GM12874 (cell line): Measurements from ENCODE around the gene ERMARD.

Experiments used
- TF ChIP-seq, protein P1 (sequence below): IDR thresholded peaks from 2 replicates; pipeline ENCODE4 v1.5.1; 2011; ENCODE audit warnings: low read depth, mild to moderate bottlenecking, control low read depth, low read length, moderate library complexity; ENCODE audit not compliant: insufficient read depth

Gene ERMARD

DNA sequence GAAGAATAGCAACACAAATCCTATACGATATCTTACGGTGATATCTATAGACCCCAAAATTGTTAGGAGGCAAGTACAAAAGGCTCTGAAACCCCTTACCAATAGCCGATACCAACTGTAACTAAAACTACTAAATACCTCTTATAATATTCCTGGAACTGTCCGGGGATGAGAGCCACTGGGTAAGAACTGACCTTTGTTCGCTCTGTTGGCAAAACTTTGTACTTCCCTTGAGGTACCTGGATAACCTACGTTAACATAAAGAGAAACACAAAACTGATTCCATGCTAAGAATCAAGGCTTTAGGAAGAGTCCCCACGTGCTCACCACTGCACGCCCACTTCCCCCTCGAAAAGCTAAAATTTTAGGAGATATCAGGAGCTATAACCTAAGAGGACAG, 36.8 kb upstream of the ERMARD start:
- TF ChIP-seq, protein P1, sequence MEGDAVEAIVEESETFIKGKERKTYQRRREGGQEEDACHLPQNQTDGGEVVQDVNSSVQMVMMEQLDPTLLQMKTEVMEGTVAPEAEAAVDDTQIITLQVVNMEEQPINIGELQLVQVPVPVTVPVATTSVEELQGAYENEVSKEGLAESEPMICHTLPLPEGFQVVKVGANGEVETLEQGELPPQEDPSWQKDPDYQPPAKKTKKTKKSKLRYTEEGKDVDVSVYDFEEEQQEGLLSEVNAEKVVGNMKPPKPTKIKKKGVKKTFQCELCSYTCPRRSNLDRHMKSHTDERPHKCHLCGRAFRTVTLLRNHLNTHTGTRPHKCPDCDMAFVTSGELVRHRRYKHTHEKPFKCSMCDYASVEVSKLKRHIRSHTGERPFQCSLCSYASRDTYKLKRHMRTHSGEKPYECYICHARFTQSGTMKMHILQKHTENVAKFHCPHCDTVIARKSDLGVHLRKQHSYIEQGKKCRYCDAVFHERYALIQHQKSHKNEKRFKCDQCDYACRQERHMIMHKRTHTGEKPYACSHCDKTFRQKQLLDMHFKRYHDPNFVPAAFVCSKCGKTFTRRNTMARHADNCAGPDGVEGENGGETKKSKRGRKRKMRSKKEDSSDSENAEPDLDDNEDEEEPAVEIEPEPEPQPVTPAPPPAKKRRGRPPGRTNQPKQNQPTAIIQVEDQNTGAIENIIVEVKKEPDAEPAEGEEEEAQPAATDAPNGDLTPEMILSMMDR = no peak

DNA sequence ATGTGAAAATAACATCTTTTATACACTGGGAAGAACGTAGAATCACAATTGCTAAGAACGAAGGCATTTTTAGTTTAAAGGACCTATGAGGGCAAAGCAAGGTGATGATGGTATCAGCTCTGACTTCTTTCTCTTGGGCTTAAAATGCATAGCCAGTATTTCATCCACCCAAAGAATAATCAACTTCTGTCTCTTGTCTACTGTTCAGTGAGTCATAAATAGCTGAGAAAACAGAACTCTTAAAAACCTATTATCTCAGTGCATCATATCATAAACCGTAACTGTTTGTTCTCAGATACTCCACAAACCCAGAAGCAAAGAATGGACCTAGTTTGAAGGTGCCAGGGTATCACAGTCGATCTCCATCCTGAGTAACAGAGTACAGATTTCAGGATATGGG, 32.3 kb upstream of the ERMARD start:
- TF ChIP-seq, protein P1 = no peak

DNA sequence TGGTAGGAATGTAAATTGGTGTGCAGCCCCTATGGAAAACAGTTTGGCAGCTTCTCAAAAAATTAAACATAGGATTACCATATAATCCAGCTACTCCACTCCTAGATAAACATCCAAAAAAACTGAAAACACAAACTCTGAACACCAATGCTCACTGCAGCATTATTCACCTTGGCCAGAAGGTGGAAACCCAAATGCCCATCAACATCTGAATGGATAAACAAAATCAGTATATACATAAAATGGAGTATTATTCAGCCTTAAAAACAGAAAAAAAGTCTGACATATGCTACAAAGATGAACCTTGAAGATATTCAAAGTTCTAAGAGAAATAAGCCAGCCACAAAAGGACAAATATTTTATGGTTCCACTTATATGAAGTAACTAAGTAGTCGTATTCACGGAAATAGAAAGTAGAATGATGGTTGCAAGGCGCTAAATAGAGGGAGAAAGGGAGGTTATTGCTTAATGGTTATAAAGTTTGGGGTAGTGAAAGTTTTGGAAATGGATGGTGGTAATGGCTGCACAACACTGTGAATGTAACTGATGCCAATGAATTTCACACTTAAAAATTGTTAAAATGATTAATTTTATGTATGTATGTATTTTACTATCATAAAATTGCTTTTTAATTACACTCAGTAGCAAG, 31.1 kb upstream of the ERMARD start:
- TF ChIP-seq, protein P1 = no peak

DNA sequence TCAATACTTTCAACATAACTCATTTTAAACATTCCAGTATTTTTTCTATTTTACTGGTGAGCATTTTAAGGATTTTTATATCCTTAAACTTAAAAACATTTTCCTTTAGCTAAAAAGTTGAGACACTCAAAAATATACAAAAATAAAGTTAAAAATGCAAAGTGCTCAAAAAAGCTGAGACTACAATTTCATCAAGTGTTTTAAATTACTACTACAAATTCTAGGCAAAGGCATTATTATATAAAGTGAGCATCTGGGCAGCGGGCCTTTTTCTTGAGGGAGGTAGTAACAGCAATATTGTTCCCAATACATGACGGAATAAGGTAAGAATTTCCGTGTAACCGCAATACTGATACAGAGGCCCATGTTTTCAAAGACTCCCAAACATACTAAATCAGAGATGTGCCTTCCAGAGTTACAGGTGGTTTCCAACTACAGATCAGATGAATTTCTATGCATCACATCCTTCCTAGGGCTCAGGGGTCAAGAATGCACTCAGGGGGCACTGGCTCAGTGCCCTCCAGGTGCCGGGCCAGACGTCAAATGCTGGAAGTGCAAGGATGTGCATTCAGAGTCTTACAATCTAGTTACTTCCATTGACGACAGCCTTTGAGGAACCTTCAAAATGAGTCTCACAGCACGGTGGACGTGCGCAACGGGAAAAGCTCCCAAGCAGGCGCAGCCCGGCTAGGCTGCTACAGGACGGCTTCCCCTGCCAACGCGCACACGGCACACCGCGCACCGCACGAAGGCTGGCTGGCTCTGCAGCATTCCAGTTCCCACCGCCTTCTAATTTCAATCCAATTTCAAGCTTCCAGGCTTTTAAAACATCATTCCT, 28.8 kb upstream of the ERMARD start:
- TF ChIP-seq, protein P1 = no peak

DNA sequence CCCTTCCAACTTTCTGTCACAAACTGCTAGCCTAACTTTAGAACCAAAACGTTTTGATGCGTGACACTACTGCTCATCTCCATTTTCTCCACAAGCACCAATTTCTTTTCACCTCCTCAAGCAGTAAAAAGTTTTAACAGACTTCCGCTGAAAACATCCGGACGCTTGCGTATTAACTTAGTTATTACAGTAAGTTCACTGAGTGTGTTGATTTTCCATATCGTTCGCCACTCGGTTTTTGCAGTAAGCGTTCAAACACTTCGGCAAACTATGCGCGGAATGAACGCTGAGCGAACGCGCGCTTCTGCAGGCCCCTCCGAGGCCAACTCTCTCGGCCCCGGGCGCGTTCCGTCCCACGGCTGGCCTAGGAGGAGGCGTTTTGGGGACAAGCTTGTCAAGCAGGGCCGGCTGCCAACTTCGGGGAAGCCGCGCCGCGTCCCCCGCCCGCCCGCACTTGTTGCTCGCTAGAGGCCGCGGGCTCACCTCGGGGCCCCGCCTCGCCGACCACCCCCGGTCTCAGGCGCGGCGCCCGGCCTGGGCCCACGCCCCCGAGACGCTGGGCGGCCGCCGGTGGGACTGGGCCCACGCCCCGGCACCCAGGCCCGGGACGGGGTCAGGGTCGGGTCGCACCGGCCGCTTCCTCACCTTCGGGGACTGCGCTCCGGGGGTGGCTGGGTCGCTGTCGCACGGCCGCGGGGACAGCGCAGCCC, 28.1 kb upstream of the ERMARD start:
- TF ChIP-seq, protein P1 = no peak

DNA sequence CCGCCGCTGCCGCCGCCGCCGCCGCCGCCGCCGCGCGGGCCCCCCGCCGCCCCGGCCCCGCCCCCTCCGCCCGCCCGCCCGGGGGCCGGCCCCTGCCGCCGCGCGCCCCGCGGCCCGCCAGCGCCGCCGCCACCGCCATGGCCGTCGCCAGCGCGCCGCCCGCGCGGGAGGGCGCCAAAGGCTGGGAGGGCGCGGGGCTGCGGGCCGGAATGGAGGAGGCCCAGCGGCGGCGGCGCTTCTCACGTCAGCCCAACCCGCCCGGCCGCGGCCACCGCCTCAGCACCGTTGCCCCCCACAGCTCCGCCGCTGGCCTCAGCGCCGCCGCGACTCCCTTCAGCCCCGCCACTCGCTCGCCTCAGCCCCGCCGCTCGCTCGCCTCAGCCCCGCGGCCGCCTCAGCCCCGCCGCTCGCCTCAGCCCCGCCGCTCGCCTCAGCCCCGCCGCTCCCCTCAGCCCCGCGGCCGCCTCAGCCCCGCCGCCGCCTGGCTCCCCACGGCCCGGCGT, 27.4 kb upstream of the ERMARD start:
- TF ChIP-seq, protein P1 = no peak

DNA sequence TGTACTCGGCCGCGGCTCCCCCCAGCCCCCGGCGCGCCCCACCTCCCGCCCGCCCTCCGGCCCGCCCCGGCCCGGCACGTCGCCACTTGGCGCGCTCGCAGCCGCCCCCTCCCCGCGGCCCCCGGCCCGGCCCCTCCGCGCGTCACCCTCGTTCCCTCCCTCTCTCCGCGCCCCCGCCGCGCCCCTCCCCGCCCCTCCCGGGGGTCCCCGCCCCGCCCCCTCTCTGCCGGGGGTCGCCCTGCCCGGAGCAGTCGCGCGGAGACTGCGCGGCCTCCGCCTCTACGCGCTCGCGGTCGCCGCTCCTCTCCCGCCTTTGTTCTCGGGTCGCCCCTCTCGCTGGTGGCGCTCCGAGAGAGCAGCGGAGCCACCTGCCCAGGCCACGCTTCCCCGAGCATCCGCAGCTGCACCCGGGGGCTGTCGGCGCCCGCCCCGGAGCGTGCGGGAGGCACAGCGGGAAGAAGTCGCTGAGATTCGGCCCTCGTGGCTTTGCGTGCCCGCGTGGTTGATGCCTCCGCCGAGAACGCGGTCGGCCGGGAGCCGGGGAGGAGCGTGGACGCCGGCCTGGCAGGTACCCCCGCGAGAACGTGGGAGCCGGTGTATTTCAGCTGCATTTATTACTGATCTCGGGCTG, 26.8 kb upstream of the ERMARD start, which contains the start of gene PHF10:
PHF10 (minus strand) TSS at position 7 of the 631 bp plus-strand sequence. CDS start 569 bp downstream, outside the sequence.
- TF ChIP-seq, protein P1 = no peak
